ENCODE measurements around the gene CD164L2.
"Not testable (repeated sequence)": the region's sequence is repeated elsewhere in the genome, so short reads cannot be mapped to it uniquely, and the experiment has no call there.

CD164L2 gene

GRCh38 chr1:27388337-27389005 lies 5.3 kb upstream of the CD164L2 start:
- H3K27ac Mint-ChIP-seq = peak overlapping the region in 2 of 3 experiments; percentile 33 to 45
- peaks cover 29% of the 10 kb centered on the region for H3K27me3 Mint-ChIP-seq (ENCODE audit: low read depth)
- H3K9me3 Mint-ChIP-seq = no peaks in the 10 kb centered on the region
- peaks cover 18% of the 10 kb centered on the region for H3K4me1 Mint-ChIP-seq
- H3K4me3 Mint-ChIP-seq = peak overlapping the region in 1 of 3 experiments; percentile 48
- TF ChIP-seq, protein P1, sequence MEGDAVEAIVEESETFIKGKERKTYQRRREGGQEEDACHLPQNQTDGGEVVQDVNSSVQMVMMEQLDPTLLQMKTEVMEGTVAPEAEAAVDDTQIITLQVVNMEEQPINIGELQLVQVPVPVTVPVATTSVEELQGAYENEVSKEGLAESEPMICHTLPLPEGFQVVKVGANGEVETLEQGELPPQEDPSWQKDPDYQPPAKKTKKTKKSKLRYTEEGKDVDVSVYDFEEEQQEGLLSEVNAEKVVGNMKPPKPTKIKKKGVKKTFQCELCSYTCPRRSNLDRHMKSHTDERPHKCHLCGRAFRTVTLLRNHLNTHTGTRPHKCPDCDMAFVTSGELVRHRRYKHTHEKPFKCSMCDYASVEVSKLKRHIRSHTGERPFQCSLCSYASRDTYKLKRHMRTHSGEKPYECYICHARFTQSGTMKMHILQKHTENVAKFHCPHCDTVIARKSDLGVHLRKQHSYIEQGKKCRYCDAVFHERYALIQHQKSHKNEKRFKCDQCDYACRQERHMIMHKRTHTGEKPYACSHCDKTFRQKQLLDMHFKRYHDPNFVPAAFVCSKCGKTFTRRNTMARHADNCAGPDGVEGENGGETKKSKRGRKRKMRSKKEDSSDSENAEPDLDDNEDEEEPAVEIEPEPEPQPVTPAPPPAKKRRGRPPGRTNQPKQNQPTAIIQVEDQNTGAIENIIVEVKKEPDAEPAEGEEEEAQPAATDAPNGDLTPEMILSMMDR (IDR thresholded peaks at IDR 0.05; ENCODE audit: unreplicated experiment in 3 of 3) = peak; percentile 79 to 84 (median 80)
- no peaks in the 10 kb centered on the region for H3K36me3 Mint-ChIP-seq (ENCODE audit: low read depth)

DNA sequence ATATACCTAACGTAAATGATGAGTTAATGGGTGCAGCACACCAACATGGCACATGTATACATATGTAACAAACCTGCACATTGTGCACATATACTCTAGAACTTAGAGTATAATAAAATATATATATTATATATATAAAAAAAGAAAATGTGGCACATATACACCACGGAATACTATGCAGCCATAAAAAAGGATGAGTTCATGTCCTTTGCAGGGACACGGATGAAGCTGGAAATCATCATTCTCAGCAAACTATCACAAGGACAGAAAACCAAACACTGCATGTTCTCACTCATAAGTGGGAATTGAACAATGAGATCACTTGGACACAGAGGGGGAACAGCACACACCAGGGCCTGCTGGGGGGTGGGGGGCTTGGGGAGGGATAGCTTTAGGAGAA lies 1.7 kb upstream of the CD164L2 start:
- H3K27ac Mint-ChIP-seq; H3K9me3 Mint-ChIP-seq; H3K4me3 Mint-ChIP-seq; H3K36me3 Mint-ChIP-seq (ENCODE audit: low read depth): not testable (repeated sequence)
- peaks cover 41% of the 10 kb centered on the region for H3K27me3 Mint-ChIP-seq (ENCODE audit: low read depth)
- peaks cover 20% of the 10 kb centered on the region for H3K4me1 Mint-ChIP-seq

DNA sequence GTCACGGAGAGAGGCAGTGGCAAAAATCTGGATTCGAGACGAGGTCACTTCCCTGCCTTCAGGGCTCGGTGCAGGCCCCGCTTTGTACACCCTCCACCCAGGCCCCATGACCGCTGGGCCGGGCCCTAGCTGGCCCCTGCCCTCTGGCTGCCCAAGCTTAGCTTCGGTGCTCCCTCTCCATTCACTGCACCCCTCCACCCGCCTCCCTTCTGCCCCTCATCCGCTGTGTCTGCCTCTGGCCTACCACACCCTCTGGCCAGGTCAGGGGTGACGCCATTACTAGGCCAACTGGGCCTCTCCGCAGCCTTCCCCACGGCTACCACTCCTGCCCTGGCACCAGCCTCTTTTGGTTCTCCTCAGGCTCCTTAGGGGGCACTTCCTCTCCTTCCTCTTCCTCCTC lies 528 bp upstream of the CD164L2 start:
- H3K27ac Mint-ChIP-seq = no peak overlapping the region
- TF ChIP-seq, protein P1 (IDR thresholded peaks at IDR 0.05; ENCODE audit: unreplicated experiment in 3 of 3) = no peak
- H3K4me3 Mint-ChIP-seq = no peak overlapping the region
- peaks cover 39% of the 10 kb centered on the region for H3K27me3 Mint-ChIP-seq (ENCODE audit: low read depth)
- peaks cover 19% of the 10 kb centered on the region for H3K4me1 Mint-ChIP-seq
- no peaks in the 10 kb centered on the region for H3K9me3 Mint-ChIP-seq
- H3K36me3 Mint-ChIP-seq (ENCODE audit: low read depth) = no peaks in the 10 kb centered on the region

GRCh38 chr1:27381969-27382762 lies 967 bp downstream of the CD164L2 start:
- Mint-ChIP-seq H3K4me1 (peaks cover 16% of the 10 kb centered on the region), H3K27ac (peak overlapping the region in 2 of 3 experiments; percentile 33 to 61), H3K36me3 (ENCODE audit: low read depth) (no peaks in the 10 kb centered on the region), H3K9me3 (no peaks in the 10 kb centered on the region), H3K27me3 (ENCODE audit: low read depth) (peaks cover 35% of the 10 kb centered on the region), H3K4me3 (no peak overlapping the region)
- TF ChIP-seq, protein P1 (IDR thresholded peaks at IDR 0.05; ENCODE audit: unreplicated experiment in 3 of 3) = no peak

DNA sequence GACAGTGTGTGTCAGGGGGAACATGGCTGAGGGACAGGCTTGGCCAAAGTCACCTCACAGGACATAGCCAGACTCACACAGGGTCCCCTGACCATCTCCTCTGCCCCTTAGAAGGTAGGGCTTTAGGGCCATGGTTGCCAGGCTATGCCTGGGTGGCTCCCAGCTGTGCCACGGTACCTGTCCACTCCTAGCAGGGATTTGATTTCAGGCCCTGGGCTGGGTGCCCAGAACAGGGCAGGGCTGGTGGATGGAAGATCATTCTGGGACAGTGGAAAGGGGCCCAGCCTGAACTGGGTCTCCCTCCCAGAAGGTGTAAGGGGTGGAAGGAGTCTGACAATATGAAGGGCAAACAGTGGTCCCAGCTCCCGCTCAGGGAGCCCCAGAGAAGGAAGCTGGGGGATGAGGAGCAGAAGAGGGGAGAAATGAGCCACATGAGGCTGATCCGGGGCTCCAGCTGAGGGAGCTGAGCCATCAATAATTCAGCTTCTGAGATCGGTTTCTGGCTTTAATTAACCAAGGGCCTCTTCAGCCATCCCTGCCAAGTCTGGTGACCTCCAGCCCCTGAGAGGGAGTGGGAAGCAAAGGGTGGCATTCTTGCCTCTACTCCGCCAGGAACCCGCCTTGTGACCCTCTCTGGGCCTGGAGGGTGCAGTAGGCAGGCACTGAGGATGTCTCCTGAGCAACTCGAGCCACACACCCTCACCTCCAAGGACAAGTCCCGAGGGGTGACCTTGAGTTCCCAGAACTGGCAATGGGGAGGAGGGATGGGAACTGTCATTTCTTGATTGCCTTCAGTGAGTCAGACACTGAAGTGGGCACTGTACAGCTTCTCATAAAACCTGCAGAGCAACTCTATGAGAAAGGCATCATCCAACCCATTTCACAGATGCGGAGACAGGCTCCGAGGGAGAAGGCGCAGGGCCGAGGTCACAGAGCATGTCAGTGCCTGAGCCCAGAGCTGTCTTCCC lies 2.1 kb downstream of the CD164L2 start:
- Mint-ChIP-seq H3K4me1 (peaks cover 16% of the 10 kb centered on the region), H3K27me3 (ENCODE audit: low read depth) (peaks cover 30% of the 10 kb centered on the region), H3K27ac (peak overlapping the region in 2 of 3 experiments; percentile 53 to 63), H3K9me3 (no peaks in the 10 kb centered on the region), H3K36me3 (ENCODE audit: low read depth) (no peaks in the 10 kb centered on the region), H3K4me3 (peak overlapping the region in 2 of 3 experiments; percentile 3 to 42)
- TF ChIP-seq, protein P1 (IDR thresholded peaks at IDR 0.05; ENCODE audit: unreplicated experiment in 3 of 3) = no peak

- Mint-ChIP-seq H3K27ac (peak overlapping the region in 1 of 3 experiments; percentile 63), H3K9me3 (no peaks in the 10 kb centered on the region), H3K36me3 (ENCODE audit: low read depth) (no peaks in the 10 kb centered on the region), H3K27me3 (ENCODE audit: low read depth) (peaks cover 29% of the 10 kb centered on the region), H3K4me1 (peaks cover 16% of the 10 kb centered on the region), H3K4me3 (no peak overlapping the region)
- TF ChIP-seq, protein P1 (IDR thresholded peaks at IDR 0.05; ENCODE audit: unreplicated experiment in 3 of 3) = no peak
Measured at GRCh38 chr1:27380224-27380623, 2.9 kb downstream of the CD164L2 start.
